GM18861 (cell line): ENCODE results near the gene ZNF790.
"Not testable (repeated sequence)": the region's sequence is repeated elsewhere in the genome, so short reads cannot be mapped to it uniquely, and the experiment has no call there.

Source experiments
- ATAC-seq: cut with Tn5 transposase; IDR thresholded peaks from one replicate; pipeline ENCODE4 v1.9.1; 2021; ENCODE audit not compliant: unreplicated experiment

Gene ZNF790

DNA sequence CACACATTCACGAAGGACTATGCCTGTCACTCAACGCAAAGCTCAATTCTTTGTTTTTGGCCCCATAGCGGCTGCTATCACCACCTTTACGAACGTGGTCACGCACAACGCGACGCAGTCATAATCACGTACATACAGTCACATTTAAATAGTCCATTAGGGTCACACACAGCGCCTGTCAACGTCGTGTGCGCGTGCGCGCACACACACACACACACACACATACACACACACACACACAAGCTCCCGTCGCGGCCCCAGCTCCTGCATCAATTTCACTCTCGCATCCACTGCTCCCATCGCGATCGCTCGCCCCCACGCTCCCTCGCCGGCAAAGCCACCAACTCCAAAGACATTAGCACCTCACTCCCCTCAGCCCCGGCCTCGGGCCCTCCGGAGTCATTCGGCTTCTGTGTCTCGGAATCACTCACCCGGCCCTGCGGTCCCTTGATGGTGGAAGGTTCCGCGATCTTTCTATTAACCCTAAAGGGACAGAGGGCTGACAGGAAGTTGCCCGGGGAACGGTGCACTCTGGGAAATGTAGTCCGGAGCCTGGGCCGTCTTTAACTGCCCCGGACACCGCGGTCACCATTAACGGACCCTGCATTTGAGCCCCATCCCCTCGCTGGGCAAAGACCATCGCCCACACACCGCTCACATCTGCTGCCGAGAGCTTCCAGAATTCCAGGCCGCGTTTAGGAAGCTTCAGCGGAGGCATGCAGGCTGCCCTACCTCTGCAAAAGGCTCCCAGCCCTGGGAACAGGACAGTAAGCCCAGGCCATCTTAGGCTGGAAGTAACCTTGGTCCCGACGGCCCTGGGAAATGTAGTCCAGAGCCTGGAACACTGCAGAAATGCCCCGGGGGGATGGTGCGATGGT, at the start of gene ZNF790:
ZNF790 (minus strand) TSS at position 482 of the 878 bp plus-strand sequence. CDS start 12,768 bp downstream, outside the sequence.
- peak; percentile 87 for ATAC-seq

DNA sequence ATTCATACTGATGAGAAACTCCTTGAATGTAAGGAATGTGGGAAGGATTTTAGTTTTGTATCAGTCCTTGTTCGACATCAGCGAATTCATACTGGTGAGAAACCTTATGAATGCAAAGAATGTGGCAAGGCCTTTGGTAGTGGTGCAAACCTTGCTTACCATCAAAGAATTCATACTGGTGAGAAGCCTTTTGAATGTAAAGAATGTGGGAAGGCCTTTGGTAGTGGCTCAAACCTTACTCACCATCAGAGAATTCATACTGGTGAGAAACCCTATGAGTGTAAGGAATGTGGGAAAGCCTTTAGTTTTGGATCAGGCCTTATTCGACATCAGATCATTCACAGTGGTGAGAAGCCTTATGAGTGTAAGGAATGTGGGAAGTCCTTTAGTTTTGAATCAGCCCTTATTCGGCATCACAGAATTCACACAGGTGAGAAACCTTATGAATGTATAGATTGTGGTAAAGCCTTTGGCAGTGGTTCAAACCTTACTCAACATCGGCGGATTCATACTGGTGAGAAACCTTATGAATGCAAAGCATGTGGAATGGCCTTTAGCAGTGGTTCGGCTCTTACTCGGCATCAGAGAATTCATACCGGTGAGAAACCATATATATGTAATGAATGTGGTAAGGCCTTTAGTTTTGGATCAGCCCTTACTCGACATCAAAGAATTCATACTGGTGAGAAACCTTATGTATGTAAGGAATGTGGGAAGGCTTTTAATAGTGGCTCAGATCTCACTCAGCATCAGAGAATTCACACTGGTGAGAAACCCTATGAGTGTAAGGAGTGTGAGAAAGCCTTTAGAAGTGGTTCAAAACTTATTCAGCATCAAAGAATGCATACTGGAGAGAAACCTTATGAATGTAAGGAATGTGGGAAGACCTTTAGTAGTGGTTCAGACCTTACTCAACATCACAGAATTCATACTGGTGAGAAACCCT, 39.1 kb upstream of the ZNF790 start:
- ATAC-seq: no peak

DNA sequence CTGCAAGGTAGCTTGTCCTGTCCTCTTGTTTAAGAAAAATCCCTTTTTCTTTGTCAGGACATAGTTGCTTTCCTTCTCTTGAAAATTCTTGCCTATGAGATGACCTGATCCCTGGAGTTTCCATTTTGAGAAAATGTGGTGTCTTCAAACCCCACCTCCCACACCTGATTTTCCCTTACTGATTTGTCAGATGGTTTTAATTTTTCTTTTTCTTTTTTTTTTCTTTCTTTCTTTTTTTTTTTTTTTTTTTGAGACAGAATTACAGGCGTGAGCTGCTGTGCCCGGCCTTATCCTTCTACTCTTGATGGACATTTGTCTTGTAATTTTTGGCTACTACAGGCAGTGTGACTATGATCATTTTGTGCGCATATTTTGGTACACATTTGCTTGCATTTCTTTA, 13.7 kb upstream of the ZNF790 start:
- ATAC-seq: no peak

DNA sequence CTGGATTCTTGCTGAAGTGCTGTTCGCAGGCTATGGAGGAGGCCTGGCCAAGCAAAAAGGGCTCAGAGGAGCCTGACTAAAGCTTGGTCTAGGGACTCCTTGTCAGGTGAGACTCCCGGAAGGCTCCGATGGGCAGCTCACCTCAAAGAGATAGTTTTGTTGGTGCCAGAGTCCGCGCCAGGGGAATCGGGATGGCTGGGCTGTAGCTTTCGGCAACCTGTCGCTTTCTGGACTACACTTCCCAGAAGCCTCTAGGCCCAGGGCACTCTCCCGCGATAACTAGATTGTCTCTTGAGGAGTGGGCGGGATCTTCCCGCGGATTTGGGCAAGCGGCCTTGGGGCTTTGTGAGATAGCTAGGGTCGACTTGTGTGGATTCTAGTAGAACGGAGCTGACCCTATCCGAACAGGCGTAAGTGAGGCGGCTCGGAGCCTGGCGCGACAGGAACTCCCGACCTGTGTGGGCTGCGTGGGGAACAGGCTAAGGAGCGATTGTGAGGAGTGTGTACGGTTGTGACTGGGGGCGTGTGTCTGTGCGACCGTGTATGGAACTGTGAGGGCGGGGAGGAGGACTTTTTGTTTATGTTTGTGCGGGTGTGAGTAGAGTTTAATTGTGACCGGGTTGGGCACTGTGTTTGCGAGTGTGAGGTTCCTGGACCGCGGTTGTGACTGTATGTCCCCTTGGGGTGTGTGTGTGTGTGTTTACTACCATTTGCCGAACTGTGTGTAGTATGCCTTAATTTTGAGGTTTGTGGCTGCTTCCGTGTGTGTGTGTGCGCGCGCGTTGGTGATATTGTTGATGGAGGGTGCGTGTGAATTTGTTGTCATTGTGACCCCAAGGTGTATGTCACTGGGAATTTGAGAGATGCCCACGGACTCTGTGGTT, 12.6 kb upstream of the ZNF790 start, which contains the start of gene ZNF345:
ZNF345 (plus strand) TSS at position 318 of the 884 bp plus-strand sequence. CDS start 25,955 bp downstream, outside the sequence.
- peak; percentile 72 for ATAC-seq

DNA sequence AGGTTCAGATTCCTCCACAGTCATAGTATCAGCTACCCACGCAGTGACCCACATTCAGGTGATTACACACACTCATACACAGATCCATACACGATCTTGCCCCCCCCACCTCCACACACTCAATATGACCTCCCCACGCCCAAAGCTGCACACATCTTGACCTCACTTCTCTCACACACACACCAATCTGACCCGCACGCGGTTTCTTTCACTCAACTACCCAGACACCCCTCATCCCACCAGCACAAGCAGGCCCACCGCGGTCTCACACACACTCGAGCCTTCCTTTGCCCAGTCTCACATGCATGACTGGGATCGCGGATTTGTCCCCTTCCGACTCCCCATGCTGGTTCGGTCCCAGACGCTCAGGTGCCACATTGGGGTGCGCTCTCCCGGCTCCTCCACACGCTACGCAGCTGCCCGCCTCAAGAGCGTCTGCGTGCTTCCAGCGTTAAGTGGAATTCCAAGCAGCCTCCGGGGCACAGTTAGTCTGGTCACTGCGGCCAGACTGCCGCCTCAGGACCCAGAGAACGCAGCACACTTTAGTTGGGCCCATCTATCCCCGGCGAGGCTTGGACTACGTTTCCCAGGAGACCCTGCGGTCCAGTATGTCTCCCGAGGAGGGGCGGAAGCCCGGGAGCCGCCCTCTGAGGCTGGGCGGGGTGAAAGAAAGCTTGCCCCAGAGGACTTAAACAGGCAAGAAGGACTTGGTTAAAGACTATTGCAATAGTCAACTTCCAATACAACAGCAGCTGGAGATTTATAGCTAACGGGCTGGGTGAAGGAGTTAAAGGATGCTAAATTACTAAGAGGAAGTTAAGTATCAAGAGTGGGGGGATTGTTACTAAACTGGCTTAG, 11.7 kb upstream of the ZNF790 start:
- peak; percentile 66 for ATAC-seq

DNA sequence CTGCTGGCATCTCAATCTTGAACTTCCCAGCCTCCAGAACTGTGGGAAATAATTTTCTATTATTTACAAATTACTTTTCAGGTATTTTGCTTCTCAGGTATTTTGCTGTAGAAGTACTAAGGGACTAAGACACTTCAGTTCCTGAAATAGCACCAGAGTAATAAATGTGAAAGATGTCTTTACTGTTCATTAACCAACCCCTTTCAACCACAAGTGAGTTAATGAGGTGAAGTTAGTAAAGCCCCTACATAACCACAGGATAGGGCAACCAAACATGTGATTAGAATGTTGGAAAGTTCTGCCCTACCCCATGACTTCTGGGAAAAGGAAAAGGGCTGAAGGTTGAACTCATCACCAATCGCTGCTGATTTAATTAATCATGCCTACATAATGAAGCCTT, 9.8 kb upstream of the ZNF790 start:
- ATAC-seq: no peak

DNA sequence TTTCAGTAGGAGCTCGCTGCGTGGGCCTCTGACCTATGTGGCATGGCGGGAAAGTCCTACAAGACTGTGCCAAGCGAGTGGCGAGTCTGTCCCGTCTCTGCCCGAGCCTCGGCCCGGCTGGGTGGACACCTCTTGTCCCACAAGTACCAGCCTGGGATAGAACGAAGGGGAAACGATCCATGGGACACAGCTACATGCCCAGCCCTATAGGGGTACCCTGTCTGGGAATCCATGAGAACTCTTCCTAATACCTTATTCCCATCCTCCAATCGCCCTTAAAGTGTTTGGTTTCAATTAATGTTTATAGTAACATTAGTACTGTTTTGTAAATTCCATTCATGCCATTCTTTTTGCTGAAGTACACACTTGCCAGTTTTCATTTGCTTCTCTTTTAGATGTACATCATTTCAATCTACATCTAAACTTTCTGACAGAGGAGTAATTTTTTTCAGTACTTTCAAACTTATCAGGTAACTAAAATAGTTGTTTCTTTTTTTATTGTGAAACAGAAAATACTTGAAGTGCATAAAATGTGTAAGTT, 667 bp upstream of the ZNF790 start:
- ATAC-seq: no peak

DNA sequence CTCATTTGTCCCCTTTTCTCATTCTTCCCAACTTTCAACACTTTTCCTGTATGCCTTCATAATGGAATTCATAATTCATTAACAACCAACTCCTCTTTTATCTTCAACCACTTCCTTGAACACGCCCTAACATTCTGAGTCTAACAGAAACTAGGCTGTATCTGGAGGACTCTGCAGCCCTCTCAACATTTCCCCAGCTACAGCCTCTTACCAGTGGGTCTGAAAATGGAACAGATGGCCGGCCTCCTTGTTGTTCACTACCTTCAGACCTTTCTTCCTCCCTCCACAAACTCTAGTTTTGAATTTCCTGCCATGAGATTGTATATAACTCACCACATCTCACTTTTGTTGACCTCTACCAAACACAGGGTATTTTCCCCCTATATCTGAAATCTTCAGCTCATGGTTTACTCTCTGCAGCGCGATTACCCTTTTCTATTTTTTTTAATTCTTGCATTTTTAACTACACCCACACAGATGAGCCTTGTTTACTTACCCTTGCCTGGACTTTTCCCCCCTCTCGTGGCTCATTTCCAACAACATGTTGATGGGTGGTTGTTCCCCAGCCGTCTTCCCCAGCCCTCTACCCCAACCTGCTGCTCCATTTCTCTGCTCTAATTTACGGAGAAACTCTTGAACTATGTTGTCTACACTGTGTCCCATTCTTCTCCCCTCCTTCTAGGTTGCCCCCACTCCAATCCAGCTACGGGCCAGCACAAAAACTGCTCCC, 846 bp downstream of the ZNF790 start:
- no peak for ATAC-seq

DNA sequence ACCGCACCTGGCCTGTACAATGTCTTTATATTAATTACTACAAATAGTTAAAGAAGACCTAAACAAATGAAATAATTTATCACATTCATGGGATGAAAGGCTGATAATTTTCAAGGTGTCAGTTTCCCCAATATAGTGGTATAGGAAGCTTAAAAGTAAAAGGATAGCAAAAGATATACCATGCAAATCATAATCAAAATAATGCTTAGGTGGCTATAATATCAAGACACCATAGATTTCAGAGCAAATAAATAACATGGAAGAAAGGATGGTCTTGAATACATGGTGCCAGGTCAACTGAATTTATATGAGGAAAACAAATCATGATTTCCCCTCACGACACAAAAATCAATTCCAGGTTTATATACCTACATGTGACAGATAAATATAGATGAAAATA, 4.8 kb downstream of the ZNF790 start:
- ATAC-seq: no peak

DNA sequence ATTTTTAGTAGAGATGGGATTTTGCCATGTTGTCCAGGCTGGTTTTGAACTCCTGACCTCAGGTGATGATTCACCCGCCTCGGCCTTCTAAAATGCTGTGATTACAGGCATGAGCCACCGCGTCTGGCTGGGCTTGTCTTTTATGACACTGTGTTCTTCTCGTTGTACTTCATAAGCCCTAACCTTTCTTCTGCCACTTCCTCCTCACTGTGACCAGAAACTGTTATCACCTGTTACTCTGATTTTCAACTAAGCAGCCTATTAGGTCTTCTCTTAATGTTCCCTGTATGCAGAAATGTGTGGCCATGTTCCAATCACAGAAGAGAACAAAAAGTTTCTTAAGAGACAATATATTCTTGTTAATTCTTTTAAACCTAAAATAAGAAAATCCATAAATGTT, 16.4 kb downstream of the ZNF790 start:
- ATAC-seq: no peak

DNA sequence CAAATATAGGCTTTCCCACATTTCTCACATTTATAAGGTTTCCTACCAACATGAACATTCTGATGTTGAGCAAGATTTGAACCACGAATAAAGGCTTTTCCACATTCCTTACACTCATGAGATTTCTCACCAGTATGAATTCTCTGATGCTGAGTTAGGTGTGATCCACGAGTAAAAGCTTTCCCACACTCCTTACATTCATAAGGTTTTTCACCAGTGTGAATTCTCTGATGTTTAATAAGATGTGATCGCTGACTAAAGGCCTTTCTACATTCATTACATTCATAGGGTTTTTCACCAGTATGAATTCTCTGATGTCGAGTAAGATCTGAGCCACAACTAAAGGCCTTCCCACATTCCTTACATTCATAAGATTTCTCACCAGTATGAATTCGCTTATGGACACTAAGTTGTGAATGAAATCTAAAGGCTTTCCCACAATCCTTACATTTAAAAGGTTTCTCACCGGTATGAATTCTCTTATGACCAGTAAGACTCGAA, 19.0 kb downstream of the ZNF790 start:
- ATAC-seq: no peak

DNA sequence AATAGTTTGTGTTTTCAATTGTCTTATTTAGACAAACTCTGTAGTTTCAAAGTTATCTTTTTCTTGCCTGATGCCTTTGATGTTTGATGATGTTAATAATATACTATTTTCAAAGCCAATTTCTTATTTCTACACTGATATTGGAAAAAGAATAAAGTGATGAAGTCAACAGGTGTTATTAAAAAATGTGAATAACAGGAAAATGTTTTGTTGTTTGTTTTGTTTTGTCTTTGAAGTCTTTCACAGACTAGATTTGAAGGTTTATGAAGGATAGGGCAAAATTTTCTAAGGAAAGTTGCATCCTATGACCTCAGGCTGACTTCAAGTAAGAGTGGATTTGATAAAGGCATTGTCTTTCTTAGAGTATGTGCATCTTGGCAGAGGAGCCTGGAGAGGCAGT, 31.2 kb downstream of the ZNF790 start:
- ATAC-seq: no peak

DNA sequence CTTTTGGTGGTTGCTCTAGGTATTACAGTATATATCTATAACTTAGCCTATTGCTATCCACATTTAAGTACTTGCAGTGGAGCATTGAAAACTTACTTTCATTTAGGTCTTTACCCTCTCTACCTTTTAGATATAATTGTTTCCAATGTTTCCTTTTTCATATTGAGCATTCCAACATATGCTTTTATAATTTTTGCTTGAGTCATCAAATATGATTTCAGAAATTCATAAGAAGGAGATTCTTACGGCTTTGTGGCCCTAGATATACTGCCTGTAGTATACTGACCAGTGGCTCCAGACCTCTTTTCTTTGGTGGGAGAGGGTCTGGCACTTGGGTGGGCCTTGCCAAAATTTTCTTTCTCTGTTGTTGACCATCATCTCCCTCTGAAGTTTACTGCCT, 32.8 kb downstream of the ZNF790 start:
- ATAC-seq: no peak

DNA sequence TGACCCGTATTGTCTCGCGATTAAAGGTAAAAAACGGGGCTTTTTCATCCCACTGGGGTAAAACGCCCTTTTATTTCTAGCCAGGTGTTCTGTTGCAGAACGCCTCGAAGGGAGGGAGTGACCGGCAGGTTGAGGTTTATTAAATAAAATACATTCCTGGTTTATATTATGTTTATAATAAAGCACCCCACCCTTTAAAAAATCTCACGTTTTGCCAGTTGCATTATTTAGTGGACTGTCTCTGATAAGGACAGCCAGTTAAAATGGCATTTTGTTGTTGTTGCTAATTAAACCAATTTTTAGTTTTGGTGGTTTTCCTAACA, 40.4 kb downstream of the ZNF790 start:
- ATAC-seq: no peak

DNA sequence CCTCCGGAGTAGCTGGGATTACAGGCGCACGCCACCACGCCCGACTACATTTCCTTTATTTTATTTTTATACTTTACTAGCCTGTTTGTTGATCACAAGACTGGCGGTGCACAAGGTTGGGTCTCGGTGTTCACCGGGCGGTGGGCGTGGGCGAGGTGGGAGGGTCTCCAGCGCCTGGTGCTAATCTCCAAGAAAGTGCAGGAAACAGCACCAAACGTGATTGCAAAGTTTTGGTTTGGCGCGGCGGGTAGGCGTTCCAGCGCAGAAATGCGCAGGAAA, 41.5 kb downstream of the ZNF790 start:
- no peak for ATAC-seq

DNA sequence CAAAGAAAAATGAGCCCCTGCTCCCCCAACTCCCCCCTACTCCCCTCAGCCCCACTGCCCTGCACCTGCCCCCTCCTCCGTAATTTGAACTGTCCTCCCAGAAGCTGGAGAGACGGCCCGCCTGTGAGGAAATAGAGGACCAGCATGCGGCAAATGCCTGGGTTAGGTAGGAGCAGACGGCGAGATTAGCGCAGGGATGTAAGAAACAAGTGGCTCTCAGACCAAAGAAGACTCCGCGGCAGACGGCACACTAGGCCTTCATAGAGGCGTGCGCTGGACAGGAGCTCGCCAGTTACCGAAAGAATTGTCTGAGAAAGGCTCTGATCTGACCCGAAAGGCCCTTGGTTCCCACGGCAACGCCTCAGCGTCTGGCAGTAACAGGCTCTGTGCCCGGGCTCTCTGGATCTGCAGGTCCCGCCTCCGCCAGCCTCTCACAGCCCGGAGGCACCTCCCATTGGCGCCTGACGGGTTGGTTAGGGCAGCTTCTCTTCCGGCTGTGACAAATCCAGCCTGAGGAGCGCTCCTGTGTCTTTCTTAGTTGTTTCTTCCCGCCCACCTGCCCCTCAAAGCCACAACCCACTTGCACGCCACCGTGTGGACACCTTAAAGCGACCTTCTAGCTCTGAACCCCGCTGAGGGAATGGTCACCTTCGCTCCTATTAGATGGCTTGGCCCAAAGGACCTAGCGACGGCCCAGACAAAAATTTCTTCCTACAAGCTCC, 46.6 kb downstream of the ZNF790 start:
- not testable (repeated sequence) for ATAC-seq

DNA sequence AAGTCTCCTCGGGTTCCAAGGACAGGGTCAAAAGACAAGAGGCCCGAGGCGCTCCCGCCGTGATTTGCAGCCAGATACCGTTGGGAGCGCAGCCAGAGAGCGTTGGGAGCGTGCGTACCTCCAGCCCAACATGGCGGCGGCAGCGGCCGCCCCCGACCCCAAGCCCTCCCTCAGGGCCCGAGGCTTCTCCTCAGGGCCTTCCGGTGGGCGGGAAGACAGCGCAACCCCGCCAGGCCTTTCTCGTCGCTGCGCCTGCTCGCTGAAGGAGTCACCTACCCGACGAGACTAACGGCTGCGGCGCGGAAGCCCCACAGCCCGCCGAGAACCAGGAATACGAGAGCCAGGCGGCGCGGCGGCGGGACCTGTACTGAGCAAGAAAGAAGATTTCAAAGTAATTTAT, 62.4 kb downstream of the ZNF790 start:
- no peak for ATAC-seq

DNA sequence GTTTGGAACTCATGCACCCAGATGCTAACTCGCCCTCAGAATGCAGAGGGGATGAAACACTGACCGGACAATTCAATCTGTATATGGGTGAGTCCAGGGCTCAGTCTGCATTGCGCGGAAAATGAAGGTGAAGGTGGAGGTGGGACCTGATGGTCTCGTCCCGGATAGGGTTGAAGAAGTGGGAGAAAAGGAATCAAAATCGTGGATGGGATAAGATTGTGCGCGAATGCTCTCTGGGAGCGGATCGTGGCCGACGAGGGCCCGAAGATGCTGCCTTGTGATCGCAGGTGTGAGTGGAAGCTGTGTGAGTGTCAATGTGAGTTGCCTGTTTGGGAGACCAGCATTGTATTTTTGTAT, 65.0 kb downstream of the ZNF790 start:
- peak; percentile 10 for ATAC-seq
